ENCODE results near the gene ADAMTSL2.

Gene ADAMTSL2

GRCh38 chr9:133518706-133519449 lies 15.6 kb upstream of the ADAMTSL2 start:
- no peak for DNase-seq

GRCh38 chr9:133519693-133520092 lies 14.8 kb upstream of the ADAMTSL2 start:
- no peak for DNase-seq

- DNase-seq = no peak
These were observed 14.2 kb upstream of the ADAMTSL2 start for GRCh38 chr9:133520121-133520835.

GRCh38 chr9:133521122-133522072 lies 13.1 kb upstream of the ADAMTSL2 start:
- DNase-seq = peak; percentile 93

GRCh38 chr9:133522073-133522910 lies 12.2 kb upstream of the ADAMTSL2 start:
- peak; percentile 93 for DNase-seq

GRCh38 chr9:133523106-133523505 lies 11.4 kb upstream of the ADAMTSL2 start:
- DNase-seq = no peak

- DNase-seq = no peak
These were observed 10.4 kb upstream of the ADAMTSL2 start for GRCh38 chr9:133524146-133524545.

- no peak for DNase-seq
These were observed 9.8 kb upstream of the ADAMTSL2 start, which contains the start of gene MYMK for GRCh38 chr9:133524679-133525228. MYMK (minus strand) TSS chr9:133524959; CDS start chr9:133524844, 115 bp downstream.

GRCh38 chr9:133525677-133526076 lies 8.8 kb upstream of the ADAMTSL2 start:
- no peak for DNase-seq

GRCh38 chr9:133526721-133527321 lies 7.7 kb upstream of the ADAMTSL2 start:
- DNase-seq = no peak

- DNase-seq = no peak
These were observed 7.0 kb upstream of the ADAMTSL2 start for GRCh38 chr9:133527444-133527920.

- peak; percentile 46 for DNase-seq
These were observed 6.3 kb upstream of the ADAMTSL2 start for GRCh38 chr9:133528001-133528875.

- DNase-seq = peak; percentile 74
These were observed 5.6 kb upstream of the ADAMTSL2 start for GRCh38 chr9:133528876-133529241.

GRCh38 chr9:133529457-133529856 lies 5.0 kb upstream of the ADAMTSL2 start:
- no peak for DNase-seq

- DNase-seq = no peak
These were observed 4.6 kb upstream of the ADAMTSL2 start for GRCh38 chr9:133529874-133530273.

- DNase-seq = no peak
These were observed 3.2 kb upstream of the ADAMTSL2 start for GRCh38 chr9:133531293-133531692.

- peak; percentile 64 for DNase-seq
These were observed 1.4 kb upstream of the ADAMTSL2 start for GRCh38 chr9:133532937-133533668.

GRCh38 chr9:133533857-133534256 lies 647 bp upstream of the ADAMTSL2 start:
- DNase-seq = no peak

GRCh38 chr9:133535306-133535877 lies 888 bp downstream of the ADAMTSL2 start:
- no peak for DNase-seq
